Mucosa of gallbladder (tissue), 1 donor: Measurements from ENCODE around the gene TMEM196. TPM values are rescaled to one million over a fixed set of nuclear protein-coding genes. Genes with fewer than 3 reads are reported as not detected.
"Not testable (repeated sequence)": the region's sequence is repeated elsewhere in the genome, so short reads cannot be mapped to it uniquely, and the experiment has no call there.

Experiments used
- DNase-seq: peaks from one replicate; pipeline ENCODE4 v3.0.0-alpha.2; 2020; ENCODE audit warnings: low spot score
- total RNA-seq: library from RNA; stranded (reverse); gene quantifications from one replicate; pipeline ENCODE4 v1.2.1, GENCODE V29; 2021
- donor health status: DM: no; HTN: no; CAD: no.

TMEM196 gene
- total RNA-seq, 1 donor from 2014 or later, result not detected

DNA sequence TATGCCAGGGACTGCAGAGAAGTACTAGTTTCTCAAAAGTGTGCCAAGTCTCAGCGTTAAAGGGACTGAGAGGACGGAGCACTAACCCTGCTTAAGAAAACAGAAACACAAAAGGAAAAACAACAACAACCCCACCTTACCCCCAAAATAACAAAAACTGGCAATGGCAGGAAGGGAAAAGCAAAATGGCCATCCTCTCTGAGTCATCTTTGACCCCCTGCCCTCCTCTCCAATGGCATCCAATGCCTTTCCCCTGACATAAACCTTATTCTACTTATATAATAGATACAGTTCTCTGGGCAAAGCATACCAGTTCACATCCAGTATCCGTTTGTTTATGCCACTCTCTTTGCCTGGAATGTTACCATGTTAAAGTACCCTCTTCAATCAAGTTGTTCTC is 66.2 kb downstream of the TMEM196 start:
- no peak for DNase-seq

DNA sequence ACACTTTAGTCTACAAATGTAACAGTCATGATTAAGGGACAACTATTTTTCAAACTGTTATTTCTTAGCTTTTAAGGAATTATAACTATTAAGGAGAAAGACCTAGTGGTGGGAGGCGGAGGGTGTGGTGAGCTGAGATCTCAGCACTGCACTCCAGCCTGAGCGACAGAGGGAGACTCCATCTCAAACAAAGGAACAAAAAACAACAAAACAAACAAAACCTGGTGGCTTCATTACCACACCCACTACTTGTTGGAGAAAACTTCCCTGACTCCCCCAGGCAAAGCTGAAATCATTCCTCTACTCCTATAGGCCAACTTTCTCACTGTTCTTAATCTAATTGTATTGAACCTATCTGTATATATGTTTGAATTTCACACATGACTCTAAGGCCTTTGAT is 67.8 kb downstream of the TMEM196 start:
- DNase-seq, result no peak

DNA sequence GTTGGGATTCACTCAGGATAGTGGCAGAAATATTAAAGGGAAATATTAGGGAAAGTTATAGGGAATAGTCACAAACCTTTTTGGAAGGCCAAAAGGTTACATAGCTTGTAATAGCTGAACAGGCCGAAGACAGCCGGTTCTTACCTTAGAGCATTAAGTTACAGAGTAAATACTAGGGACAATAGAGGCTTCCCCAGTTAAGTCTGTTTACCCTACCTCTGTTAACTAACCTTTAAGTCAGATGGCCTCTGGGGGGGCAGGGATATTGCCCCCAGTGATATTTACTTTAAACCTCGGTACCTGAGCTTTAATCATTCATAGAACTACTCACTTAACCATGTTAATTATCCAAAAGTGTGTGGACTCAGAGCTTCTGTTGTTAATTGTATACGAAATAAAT is 71.9 kb downstream of the TMEM196 start:
- no peak for DNase-seq

DNA sequence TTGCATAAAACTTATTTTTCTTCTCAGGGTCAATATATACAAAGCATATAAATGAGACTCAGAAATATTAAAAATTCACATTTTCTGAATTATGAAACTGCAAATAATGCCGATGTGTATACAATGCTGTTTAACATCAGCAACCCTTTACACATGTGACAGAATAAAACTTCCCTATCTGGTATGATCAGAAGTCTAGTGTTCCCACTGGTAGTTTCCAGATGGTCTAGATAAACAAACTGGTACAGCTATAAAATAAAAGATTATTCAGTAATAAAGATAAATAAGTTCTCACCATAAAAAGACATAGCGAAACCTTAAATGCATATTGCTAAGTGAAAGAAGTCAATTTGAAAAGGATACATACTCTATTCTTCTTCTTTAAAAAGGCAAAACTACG is 72.5 kb downstream of the TMEM196 start:
- DNase-seq, result no peak

DNA sequence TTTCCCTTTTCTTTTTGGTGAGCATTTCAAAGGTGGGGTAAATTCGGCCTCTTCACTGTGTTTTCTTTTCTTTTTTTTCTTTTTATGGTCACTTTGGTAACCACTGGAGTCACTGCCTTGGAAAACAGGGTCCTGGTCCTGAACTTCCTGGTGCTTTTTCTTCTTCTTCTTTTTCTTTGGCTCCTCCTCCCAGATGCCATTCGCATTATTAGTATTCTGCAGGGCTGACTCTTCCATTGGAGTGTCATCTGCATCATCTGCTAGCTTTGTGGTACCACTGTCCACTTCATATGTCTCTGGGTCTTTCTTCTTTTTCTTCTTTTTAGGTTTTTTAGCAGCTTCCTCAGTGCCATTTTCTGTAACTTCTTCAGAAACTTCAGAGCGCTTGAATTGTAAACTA is 75.1 kb downstream of the TMEM196 start:
- DNase-seq, result no peak

DNA sequence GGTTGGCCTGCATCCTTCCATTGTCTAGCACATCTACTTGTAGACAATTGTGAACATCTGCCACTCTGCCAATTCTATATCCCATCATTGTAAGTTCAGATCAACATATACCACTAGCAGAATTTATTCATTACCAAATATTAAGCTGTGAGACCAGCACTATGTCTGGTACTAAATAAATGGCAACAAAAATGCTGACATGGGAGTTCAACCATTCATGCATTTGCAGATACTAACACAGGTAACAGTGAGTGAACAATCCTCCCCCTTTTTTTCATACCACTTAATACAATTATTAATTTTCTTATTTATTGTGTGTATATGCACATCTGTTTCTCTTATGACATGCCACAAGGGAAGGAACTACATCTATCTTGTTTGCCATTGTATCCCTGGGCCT is 76.5 kb downstream of the TMEM196 start:
- DNase-seq, result no peak

DNA sequence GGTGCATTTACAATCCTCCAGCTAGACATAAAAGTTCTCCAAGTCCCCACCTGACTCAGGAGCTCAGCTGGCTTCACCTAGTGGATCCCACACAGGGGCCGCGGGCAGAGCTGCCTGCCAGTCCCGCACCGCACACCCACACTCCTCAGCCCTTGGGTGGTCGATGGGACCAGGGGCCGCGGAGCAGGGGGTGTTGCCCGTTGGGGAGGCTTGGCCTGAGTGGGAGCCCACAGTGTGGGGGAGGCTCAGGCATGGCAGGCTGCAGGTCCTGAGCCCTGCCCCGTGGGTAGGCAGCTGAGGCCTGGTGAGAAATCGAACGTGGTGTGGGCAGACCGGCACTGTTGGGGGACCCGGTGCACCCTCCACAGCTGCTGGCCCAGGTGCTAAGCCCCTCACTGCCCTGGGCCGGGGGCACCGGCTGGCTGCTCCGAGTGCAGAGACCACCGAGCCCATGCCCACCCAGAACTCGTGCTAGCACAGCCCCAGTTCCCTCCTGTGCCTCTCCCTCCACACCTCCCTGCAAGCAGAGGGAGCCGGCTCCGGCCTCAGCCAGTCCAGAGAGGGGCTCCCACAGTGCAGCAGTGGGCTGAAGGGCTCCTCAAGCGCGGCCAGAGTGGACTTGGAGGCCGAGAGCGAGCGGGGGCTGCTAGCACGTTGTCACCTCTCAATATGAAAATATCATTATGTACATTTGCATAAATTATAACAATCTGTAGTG is 81.1 kb downstream of the TMEM196 start:
- no peak for DNase-seq

DNA sequence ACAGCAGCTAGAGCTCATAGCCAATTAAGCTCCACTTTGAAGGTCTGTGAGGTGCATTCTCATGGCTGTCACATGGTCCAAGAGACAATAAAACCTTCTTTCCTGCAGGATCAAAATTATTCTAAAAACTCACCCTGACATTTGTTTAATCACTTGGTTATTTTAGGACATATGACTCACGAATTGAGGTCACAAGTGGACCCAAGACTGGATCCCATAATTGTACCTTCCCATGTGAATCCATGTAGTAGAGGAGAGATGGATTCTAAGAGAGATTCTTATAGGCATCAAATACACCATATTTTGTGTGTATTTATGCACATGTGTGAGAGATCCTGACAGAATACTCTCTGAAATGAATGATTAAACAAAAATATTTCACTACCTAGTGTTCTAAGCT is 82.7 kb downstream of the TMEM196 start:
- no peak for DNase-seq

DNA sequence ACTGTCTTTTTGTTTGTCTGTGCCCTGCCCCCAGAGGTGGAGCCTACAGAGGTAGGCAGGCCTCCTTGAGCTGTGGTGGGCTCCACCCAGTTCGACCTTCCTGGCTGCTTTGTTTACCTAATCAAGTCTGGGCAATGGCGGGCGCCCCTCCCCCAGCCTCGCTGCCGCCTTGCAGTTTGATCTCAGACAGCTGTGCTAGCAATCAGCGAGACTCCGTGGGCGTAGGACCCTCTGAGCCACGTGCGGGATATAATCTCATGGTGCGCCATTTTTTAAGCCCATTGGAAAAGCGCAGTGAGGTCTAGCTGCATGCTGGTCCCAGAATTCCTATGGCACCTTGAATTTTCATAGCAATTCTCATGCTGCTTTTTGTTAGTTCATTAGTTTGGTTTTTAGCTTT is 84.3 kb downstream of the TMEM196 start:
- DNase-seq, result not testable (repeated sequence)

DNA sequence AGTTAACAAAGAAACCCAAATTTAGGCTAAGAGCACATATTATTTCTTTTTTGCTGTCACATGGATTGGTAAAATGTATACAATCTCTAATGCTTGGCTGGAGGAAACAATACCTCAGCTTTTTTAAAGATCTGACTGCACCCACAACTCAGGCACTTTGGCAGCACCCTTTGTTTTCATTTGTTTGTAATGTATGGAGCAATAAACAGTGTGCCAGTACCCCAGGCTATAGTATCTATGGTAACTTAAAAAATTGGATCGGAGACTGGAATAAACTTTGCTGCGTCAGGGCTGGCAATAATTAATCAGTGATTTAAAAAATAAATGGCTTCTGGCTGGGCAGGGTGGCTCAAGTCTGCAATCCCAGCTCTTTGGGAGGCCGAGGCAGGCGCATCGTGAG is 91.8 kb downstream of the TMEM196 start:
- DNase-seq, result no peak

DNA sequence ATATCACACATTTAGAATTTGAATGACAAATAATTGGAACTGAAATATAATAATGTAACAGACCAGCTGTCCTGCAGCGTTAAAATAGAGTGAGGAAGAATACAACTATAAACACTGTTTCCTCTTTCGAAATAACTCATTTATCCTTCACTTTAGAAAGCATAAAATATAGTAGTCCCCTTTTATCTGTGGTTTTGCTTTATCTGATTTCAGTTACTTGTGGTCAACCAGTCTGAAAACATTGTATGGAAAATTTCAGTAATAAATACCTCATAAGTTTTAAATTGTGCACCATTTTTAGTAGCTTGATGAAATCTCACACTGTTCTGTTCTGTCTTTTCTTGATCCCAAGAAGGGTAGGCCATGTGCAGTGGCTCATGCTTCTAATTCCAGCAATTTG is 96.2 kb downstream of the TMEM196 start:
- no peak for DNase-seq

DNA sequence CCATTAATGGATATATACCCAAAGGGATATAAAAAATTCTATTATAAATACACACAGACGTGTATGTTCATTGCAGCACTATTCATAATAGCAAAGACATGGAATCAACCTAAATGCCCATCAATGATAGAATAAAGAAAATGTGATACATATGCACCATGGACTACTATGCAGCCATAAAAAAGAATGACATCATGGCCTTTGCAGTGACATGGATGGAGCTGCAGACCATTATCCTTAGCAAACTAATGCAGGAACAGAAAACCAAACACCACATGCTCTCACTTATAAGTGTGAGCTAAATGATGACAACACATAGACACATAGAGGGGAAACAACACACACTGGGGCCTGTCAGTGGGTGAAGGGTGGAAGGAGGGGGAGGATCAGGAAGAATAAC is 97.6 kb downstream of the TMEM196 start:
- no peak for DNase-seq

DNA sequence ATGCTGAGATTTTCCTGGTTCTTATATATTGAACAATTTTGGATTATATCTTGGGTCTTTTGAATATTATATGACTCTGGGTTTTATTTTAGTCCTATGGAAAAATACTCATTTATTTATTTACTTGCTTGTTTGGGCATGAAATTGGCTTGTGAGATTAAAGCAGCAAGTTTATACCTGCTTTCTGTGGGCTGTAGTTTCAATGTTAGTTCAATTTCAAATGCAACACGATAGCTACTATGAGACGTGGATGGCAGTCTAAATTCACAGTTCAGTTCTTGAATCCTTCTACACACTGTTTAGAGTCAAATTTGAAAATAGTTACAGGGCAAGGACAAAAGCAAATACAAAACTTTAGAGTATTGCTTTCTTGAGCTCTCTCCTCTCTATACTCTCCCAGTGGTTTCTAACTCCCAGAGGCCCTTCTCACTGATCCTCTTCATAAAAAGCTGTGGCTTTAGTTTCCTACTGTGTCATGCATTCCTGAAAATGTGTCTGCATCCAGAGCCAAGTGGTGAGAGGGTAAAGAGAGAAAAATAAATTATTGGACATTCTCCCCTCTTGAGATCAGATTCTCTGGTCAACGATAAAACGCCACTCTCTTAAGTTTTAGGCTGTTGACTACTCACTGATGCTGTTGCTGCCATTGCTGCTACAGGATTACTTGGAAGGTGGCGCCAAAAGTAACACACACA is 99.0 kb downstream of the TMEM196 start:
- DNase-seq, result no peak

DNA sequence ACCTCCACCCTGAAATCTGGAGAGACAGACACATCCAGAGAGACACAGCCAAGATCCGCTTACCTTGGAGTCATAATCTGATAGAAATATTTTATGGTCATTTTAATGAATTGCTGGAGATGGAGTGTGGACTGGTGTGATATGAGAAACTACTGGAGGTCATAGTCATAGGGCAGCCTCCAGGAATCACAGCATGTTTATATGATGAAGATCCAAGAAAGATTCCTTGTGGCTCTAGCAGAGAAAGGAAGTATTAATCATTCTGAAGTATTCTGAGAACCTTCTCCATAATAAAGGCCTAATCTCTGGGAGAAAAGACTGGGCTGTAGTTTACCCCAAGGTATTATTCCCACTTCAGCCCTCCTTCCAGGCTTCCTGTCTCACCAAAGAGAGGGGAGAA is 102.6 kb downstream of the TMEM196 start:
- DNase-seq, result no peak

Other genes starting within 250 kb of the TMEM196 start
- gene POLR1F, start 64.6 kb downstream of the TMEM196 start, total RNA-seq, result 7.3 TPM